PFSK-1 (cell line): Measurements from ENCODE around the gene LRRC37B. TPM values are rescaled to one million over a fixed set of nuclear protein-coding genes. Genes with fewer than 3 reads are reported as not detected.

ENCODE experiments used
- FOXP2 ChIP-seq: optimal IDR thresholded peaks from 2 replicates; pipeline ENCODE3; 2011; ENCODE audit warnings: borderline replicate concordance, control low read depth, inconsistent platforms; ENCODE audit not compliant: insufficient read depth; ENCODE audit errors: extremely low read length, extremely low read depth
- POLR2AphosphoS5 ChIP-seq: IDR thresholded peaks from 2 replicates; pipeline ENCODE4 v1.6.1; 2012; ENCODE audit warnings: low read depth, mild to moderate bottlenecking, control low read depth, low read length, moderate library complexity
- SIN3A ChIP-seq: IDR thresholded peaks from 2 replicates; pipeline ENCODE4 v1.6.1; 2012; ENCODE audit warnings: mild to moderate bottlenecking, low read length, moderate library complexity, borderline replicate concordance; ENCODE audit not compliant: insufficient read depth
- TAF1 ChIP-seq: IDR thresholded peaks from 2 replicates; pipeline ENCODE4 v1.6.1; 2012; ENCODE audit warnings: low read length, control low read depth, borderline replicate concordance; ENCODE audit not compliant: insufficient read depth
- polyA plus RNA-seq: library from polyadenylated mRNA; unstranded; fragments of >200 nt; gene quantifications from one replicate; pipeline ENCODE4 v1.2.1, GENCODE V29; 2012; ENCODE audit warnings: low read depth, missing spikeins; ENCODE audit not compliant: insufficient read length
- TF ChIP-seq, protein P1 (sequence below), 2 experiments: IDR thresholded peaks; 2 replicates each; pipeline versions ENCODE4 v1.6.1 to v1.8.0; 2011 to 2012; ENCODE audit warnings: low read depth in 2 of 2, low read length in 2 of 2, control low read depth in 1 of 2, inconsistent platforms in 1 of 2, mild to moderate bottlenecking in 1 of 2, moderate library complexity in 1 of 2; ENCODE audit not compliant: insufficient read depth in 1 of 2

Gene LRRC37B
- 17.1 TPM for polyA plus RNA-seq

DNA sequence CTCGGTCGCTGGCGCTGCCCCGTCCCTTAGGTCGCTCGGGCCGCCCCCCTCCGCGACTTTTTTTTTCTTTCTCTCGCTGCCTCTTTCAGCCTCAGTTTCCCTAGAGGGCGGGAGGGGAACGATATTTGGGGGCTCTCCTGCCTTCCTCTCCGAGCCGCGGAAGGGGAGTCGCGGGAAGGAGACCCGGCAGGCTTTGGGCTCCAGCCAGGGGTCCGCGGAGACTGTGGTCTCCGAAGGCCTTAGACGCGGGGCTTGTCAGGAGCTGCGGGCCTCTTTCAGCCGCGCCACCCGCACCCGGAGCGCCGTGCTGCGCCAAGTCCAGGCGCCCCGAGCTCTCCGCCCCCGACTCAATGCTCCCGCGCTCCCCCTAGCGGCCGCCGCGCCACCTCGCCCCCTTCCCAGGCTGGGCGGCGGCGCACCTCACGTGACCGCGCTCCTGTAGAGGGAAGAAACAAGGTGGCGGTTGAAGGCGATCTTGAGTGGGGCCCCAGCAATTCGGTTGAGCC is at the start of gene LRRC37B:
TSS of gene LRRC37B (plus strand) at position 427 of the 506 bp plus-strand sequence. CDS start 14,010 bp downstream, outside the sequence.
- TF ChIP-seq, protein P1, sequence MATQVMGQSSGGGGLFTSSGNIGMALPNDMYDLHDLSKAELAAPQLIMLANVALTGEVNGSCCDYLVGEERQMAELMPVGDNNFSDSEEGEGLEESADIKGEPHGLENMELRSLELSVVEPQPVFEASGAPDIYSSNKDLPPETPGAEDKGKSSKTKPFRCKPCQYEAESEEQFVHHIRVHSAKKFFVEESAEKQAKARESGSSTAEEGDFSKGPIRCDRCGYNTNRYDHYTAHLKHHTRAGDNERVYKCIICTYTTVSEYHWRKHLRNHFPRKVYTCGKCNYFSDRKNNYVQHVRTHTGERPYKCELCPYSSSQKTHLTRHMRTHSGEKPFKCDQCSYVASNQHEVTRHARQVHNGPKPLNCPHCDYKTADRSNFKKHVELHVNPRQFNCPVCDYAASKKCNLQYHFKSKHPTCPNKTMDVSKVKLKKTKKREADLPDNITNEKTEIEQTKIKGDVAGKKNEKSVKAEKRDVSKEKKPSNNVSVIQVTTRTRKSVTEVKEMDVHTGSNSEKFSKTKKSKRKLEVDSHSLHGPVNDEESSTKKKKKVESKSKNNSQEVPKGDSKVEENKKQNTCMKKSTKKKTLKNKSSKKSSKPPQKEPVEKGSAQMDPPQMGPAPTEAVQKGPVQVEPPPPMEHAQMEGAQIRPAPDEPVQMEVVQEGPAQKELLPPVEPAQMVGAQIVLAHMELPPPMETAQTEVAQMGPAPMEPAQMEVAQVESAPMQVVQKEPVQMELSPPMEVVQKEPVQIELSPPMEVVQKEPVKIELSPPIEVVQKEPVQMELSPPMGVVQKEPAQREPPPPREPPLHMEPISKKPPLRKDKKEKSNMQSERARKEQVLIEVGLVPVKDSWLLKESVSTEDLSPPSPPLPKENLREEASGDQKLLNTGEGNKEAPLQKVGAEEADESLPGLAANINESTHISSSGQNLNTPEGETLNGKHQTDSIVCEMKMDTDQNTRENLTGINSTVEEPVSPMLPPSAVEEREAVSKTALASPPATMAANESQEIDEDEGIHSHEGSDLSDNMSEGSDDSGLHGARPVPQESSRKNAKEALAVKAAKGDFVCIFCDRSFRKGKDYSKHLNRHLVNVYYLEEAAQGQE (IDR thresholded peaks at IDR 0.05; ENCODE audit: insufficient read depth in 1 of 2, low read depth in 2 of 2, low read length in 2 of 2): no peak
- 0 out of 2 replicates have a peak, but pooled peaks have one; percentile 68 for TF ChIP-seq SIN3A
- TF ChIP-seq FOXP2: peak; percentile 68
- no peak for TF ChIP-seq TAF1
- TF ChIP-seq POLR2AphosphoS5: peak; percentile 68; the same call in 1 of the 2 replicates

DNA sequence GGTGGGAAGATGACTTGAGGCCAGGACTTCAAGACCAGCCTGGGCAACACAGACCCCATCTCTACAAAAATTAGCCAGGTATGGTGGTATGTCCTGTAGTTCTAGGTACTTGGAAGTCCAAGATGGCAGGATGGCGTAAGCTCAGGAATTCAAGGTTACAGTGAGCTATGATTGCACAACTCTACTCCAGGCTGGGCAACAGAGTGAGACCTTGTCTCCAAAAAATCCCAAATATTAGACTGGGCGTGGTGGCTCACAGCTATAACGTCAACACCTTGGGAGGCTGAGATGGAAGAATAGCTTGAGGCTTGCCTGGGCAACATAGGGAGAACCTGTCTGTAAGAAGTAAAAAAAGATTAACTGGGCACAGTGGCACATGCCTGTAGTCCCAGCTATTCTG is 39.5 kb upstream of the LRRC37B start:
- TF ChIP-seq SIN3A (no peak), FOXP2 (no peak), TAF1 (no peak), POLR2AphosphoS5 (no peak)
- TF ChIP-seq, protein P1 (IDR thresholded peaks at IDR 0.05; ENCODE audit: insufficient read depth in 1 of 2, low read depth in 2 of 2, low read length in 2 of 2): no peak

DNA sequence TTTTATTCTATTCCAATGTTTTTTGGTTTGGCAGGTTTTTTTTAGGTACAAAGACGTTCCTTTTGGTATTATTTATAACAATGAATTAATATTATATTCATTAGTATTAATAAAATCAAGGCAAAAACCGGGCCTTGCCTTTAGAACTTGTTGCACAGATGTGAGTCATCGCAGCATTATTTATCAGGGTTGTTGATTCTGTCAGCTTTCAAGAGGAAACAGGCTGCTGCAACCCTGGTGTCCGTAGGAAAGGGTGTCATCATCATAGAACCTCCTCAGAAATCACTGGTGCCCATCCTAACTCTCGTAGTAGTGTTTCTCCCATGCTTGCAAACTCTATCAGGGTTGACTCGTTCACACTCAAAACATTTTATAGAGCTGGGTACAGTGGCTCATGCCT is 10.2 kb upstream of the LRRC37B start:
- no peak for TF ChIP-seq POLR2AphosphoS5
- TF ChIP-seq, protein P1 (IDR thresholded peaks at IDR 0.05; ENCODE audit: insufficient read depth in 1 of 2, low read depth in 2 of 2, low read length in 2 of 2): no peak

DNA sequence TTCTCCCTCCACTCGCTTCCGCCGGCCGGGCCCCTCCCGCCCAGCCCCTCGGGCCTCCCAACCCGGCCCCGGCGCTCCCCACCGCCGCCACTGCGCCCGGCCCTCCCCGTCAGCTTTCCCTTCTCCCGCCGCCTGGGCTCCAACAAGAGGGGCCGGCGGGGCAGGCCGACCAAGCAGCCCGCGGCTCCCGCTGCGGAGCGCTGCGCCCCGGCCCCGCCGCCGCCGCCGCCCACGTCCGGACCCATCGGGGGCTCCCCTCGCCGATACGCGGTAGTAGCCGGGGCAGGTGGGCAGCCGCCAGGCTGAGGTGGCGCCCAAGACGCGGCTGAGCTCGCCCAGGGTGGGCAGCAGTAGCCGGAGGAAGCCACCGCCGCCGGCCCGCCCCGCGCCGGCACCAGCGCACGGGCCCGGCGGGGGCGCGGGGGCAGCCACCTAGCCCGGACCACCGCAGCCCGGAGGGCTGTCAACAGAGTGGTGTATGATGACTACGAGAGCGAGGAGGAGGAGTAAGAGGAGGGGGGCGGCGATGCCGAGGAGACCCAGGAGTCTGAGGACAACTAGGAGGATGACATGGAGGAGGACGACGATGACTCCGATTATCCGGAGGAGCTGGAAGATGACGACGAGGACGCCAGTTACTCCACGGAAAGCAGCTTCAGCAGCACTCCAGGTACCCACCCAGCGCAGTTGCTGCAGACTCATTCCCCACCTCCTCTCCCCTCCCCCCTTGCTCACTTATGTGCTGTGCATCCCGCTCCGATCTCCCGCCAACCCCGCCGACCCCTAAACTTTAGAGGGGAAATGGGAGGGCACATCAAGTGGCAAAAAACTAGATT is 498 bp downstream of the LRRC37B start:
- TF ChIP-seq SIN3A (peak; percentile 29; the same call in 1 of the 2 replicates), TAF1 (peak; percentile 52; the same call in 1 of the 2 replicates), FOXP2 (no peak)

DNA sequence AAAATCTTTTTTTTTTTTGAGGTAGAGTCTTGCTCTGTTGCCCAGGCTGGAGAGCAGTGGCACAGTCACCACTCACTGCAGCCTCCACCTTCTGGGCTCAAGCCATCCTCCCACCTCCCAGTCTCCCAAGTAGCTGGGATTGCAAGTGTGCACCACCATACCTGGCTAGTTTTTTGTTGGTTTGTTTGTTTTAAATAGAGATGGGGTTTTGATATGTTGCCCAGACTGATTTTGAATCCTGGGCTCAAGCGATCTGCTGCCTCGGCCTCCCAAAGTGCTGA is 2.0 kb downstream of the LRRC37B start:
- TF ChIP-seq POLR2AphosphoS5 (no peak), TAF1 (no peak), SIN3A (no peak), FOXP2 (no peak)
- TF ChIP-seq, protein P1 (IDR thresholded peaks at IDR 0.05; ENCODE audit: insufficient read depth in 1 of 2, low read depth in 2 of 2, low read length in 2 of 2): no peak
